ENCODE results near the gene SCAF4.

- no peak for TF ChIP-seq CTCF (IDR thresholded peaks at IDR 0.05)
- TF ChIP-seq POLR2A (IDR thresholded peaks at IDR 0.05): no peak
Measured at GRCh38 chr21:31686272-31686915, 45.5 kb downstream of the SCAF4 start.

Measured in adrenal gland (tissue), 5 donors.